HepG2 (cell line): ENCODE results near the gene UNC5C. TPM values are rescaled to one million over a fixed set of nuclear protein-coding genes. Genes with fewer than 3 reads are reported as not detected.

Experiments used
- ATAC-seq: fragments of 200-7000 bp; cut with Tn5 transposase; 3 replicates; pipeline ENCODE4 v1.9.1; 2020; ENCODE audit warnings: mild to moderate bottlenecking, moderate library complexity
- BruUV-seq: library from RNA; stranded (reverse); fragments of 400-500 nt; replicated peaks from 2 replicates; lab custom pipeline; 2021; lab: Mats Ljungman, UMichigan
- CTCF ChIA-PET: fragments of 300-600 bp; formaldehyde crosslinking; extraction: SDS; loops from one replicate; lab custom pipeline; 2021; ENCODE audit warnings: low total read pairs, inconsistent platforms, low intra/inter-chr PET ratio; lab: Yijun Ruan, JAX
- POLR2A ChIA-PET: fragments of 350-600 bp; sonication (Branson Sonifier 250); formaldehyde crosslinking; loops from one replicate; lab custom pipeline; 2020; ENCODE audit warnings: antibody characterized with exemption, inconsistent platforms; lab: Yijun Ruan, JAX
- DNase-seq: peaks from one replicate; pipeline ENCODE4 v3.0.0-alpha.2; 2015; ENCODE audit warnings: low spot score
- FAIRE-seq: peaks from 3 replicates; lab custom pipeline; 2011; peaks lifted over from hg19 to GRCh38; lab: Jason Lieb, UNC
- H2AFZ ChIP-seq: one replicate; pipeline ENCODE4 v1.6.1; 2011; ENCODE audit warnings: low read length, inconsistent platforms
- H3K27ac ChIP-seq: fragments of 300-600 bp; 3 replicates; pipeline ENCODE4 v1.8.0; 2011; ENCODE audit warnings: mixed run types, mild to moderate bottlenecking, mixed read lengths, low read length, inconsistent platforms; ENCODE audit not compliant: insufficient read depth; ENCODE audit errors: extremely low read length
- H3K27me3 ChIP-seq, 2 experiments: fragments of 200-600 bp in 1 of 2; 2 replicates in 1 of 2; 3 replicates in 1 of 2; pipeline versions ENCODE4 v1.6.0 to v1.8.0; 2011; ENCODE audit warnings: low read length in 2 of 2, mild to moderate bottlenecking in 2 of 2, moderate library complexity in 2 of 2, inconsistent platforms in 1 of 2; ENCODE audit not compliant: insufficient read depth in 2 of 2, control insufficient read depth in 1 of 2
- H3K36me3 ChIP-seq, 2 experiments: fragments of 200-600 bp in 1 of 2; replicated peaks in 1 of 2; 2 replicates in 1 of 2; 3 replicates in 1 of 2; pipeline versions ENCODE4 v1.5.1 to v1.8.0; 2011; ENCODE audit warnings: low read length in 2 of 2, inconsistent platforms in 1 of 2; ENCODE audit not compliant: insufficient read depth in 2 of 2, control insufficient read depth in 1 of 2
- H3K4me1 ChIP-seq: 2 replicates; pipeline ENCODE4 v1.5.1; 2012; ENCODE audit warnings: low read length, inconsistent platforms; ENCODE audit not compliant: insufficient read depth
- H3K4me2 ChIP-seq: 2 replicates; pipeline ENCODE4 v1.6.0; 2011; ENCODE audit warnings: low read depth, low read length, inconsistent platforms
- H3K4me3 ChIP-seq, 3 experiments: fragments of 200-600 bp in 1 of 3; sonication (generic), shearing (Covaris generic) in 1 of 3; replicated peaks in 1 of 3; 2 replicates each; pipeline ENCODE4 v1.5.1; 2011 to 2016; ENCODE audit warnings: low read length in 3 of 3, inconsistent platforms in 2 of 3, low read depth in 2 of 3, mild to moderate bottlenecking in 2 of 3, control low read depth in 1 of 3, mixed read lengths in 1 of 3; ENCODE audit not compliant: insufficient read depth in 1 of 3
- H3K79me2 ChIP-seq: one replicate; pipeline ENCODE4 v1.6.1; 2011; ENCODE audit warnings: low read length, inconsistent platforms; ENCODE audit not compliant: insufficient read depth
- H3K9ac ChIP-seq: 2 replicates; pipeline ENCODE4 v1.6.0; 2011; ENCODE audit warnings: mild to moderate bottlenecking, low read depth, low read length, inconsistent platforms; ENCODE audit not compliant: insufficient read depth
- H3K9me3 ChIP-seq: 2 replicates; pipeline ENCODE4 v1.5.1; 2012; ENCODE audit warnings: mild to moderate bottlenecking, low read length
- H4K20me1 ChIP-seq: 2 replicates; pipeline ENCODE4 v1.6.0; 2011; ENCODE audit warnings: inconsistent platforms, mild to moderate bottlenecking, low read length, moderate library complexity; ENCODE audit not compliant: insufficient read depth
- CEBPG ChIP-seq: IDR thresholded peaks from 2 replicates; pipeline ENCODE4 v1.6.1; 2016
- KDM4B ChIP-seq: sonication (generic); formaldehyde crosslinking; IDR thresholded peaks from 2 replicates; pipeline ENCODE4 v1.4.0; 2020; ENCODE audit warnings: missing genetic modification reagents
- KLF9 ChIP-seq: IDR thresholded peaks from 2 replicates; pipeline ENCODE4 v1.6.1; 2016; ENCODE audit warnings: low read depth
- PAF1 ChIP-seq: IDR thresholded peaks from 2 replicates; pipeline ENCODE4 v1.6.1; 2016; ENCODE audit warnings: missing genetic modification reagents, missing compliant biosample characterization
- TEAD3 ChIP-seq: optimal IDR thresholded peaks from 2 replicates; pipeline ENCODE3; 2016; ENCODE audit warnings: borderline replicate concordance
- THAP7 ChIP-seq: sonication (generic); formaldehyde crosslinking; IDR thresholded peaks from 2 replicates; pipeline ENCODE4 v1.8.1; 2023; ENCODE audit warnings: mild to moderate bottlenecking, missing genetic modification reagents
- YEATS2 ChIP-seq: sonication (generic); formaldehyde crosslinking; IDR thresholded peaks from 2 replicates; pipeline ENCODE4 v1.4.0; 2020; ENCODE audit warnings: missing genetic modification reagents, borderline replicate concordance
- ZHX2 ChIP-seq, 2 experiments: sonication (generic) in 1 of 2; formaldehyde crosslinking in 1 of 2; IDR thresholded peaks; 2 replicates each; pipeline versions ENCODE4 v1.6.1 to v1.9.0; 2014 to 2022; ENCODE audit warnings: antibody characterized with exemption in 1 of 2, borderline replicate concordance in 1 of 2, inconsistent platforms in 1 of 2, low read depth in 1 of 2, missing genetic modification reagents in 1 of 2
- ZNF121 ChIP-seq: sonication (generic); formaldehyde crosslinking; IDR thresholded peaks from 2 replicates; pipeline ENCODE4 v1.5.0; 2020; ENCODE audit warnings: mild to moderate bottlenecking, missing genetic modification reagents
- ZNF670 ChIP-seq: sonication (generic); formaldehyde crosslinking; IDR thresholded peaks from 2 replicates; pipeline ENCODE4 v1.8.0; 2022; ENCODE audit warnings: mild to moderate bottlenecking, missing genetic modification reagents, borderline replicate concordance
- WGBS: methylation state at CpG from one replicate; pipeline ENCODE4 v1.1.6; 2017; ENCODE audit warnings: low lambda C conversion rate; 5-methylcytosine and 5-hydroxymethylcytosine counted together
- in situ Hi-C: cut with HindIII; loops from 2 replicates; pipeline ENCODE4 v1.10.0; 2017; ENCODE audit warnings: low pct_unique_long_range_greater_than_20kb; ENCODE audit not compliant: extremely low pct_ligation_motif_present
- intact Hi-C: fragments of 100-400 bp; cut with micrococcal nuclease; formaldehyde crosslinking; loops from one replicate; pipeline ENCODE4 v1.10.0; 2022; ENCODE audit not compliant: unreplicated experiment
- polyA plus RNA-seq, 8 experiments: library from polyadenylated mRNA; depleted of rRNA in 3 of 8; stranded (reverse) in 7 of 8; unstranded in 1 of 8; fragments of >200 nt; fragmentation: Illumina TruSeq in 4 of 8; extraction: Trizol in 4 of 8; gene quantifications; 2 replicates each; pipeline versions ENCODE4 v1.2.1 to v1.2.3, GENCODE V29; 2011 to 2016; ENCODE audit warnings: low read depth in 4 of 8, missing spikeins in 1 of 8, mixed read lengths in 1 of 8; ENCODE audit not compliant: insufficient read depth in 1 of 8
- total RNA-seq, 5 experiments: library from RNA; depleted of rRNA; stranded (reverse); fragments of >200 nt; fragmentation: Illumina TruSeq; extraction: Trizol; gene quantifications; 2 replicates each; pipeline ENCODE4 v1.2.3, GENCODE V29; 2016; ENCODE audit warnings: low read depth in 1 of 5

The UNC5C gene
- total and polyA plus RNA-seq, 2 of the 13 experiments (the other 11 are each of a cell fraction or from before 2014, with no cell fraction given), result not detected

- intact Hi-C loops, result no loop called here
- no peak overlapping the region for H3K27ac ChIP-seq
- H3K36me3 ChIP-seq, result no peaks in the 10 kb centered on the region
- CTCF ChIA-PET, result no interaction called here
- 26% methylated on average over 4 of the region's 4 CpGs for WGBS
- H3K4me1 ChIP-seq, result no peaks in the 10 kb centered on the region
- DNase-seq (no peak), ATAC-seq (no peak), FAIRE-seq (no peak)
- H3K4me2 ChIP-seq, result no peak overlapping the region
- no TSS peak for BruUV-seq
- no peaks in the 10 kb centered on the region for H3K9me3 ChIP-seq
- H3K9ac ChIP-seq, result no peak overlapping the region
- no peaks in the 10 kb centered on the region for H4K20me1 ChIP-seq
- no peak for TF ChIP-seq THAP7 (CRISPR knock-in tag)
- no peak for TF ChIP-seq TEAD3 (CRISPR knock-in tag)
- TF ChIP-seq YEATS2, result no peak
- TF ChIP-seq PAF1, result no peak
- TF ChIP-seq ZNF670 (CRISPR knock-in tag), result no peak
- POLR2A ChIA-PET, result no interaction called here
- H3K4me3 ChIP-seq, result no peak overlapping the region
- no peaks in the 10 kb centered on the region for H3K27me3 ChIP-seq
- H3K79me2 ChIP-seq, result no peaks in the 10 kb centered on the region
- in situ Hi-C loops, result no loop called here
- H2AFZ ChIP-seq, result no peak overlapping the region
Observed at GRCh38 chr4:95426455-95426854, 122.3 kb downstream of the UNC5C start.

- Histone ChIP-seq H3K4me1 (no peaks in the 10 kb centered on the region), H3K4me2 (no peak overlapping the region), H3K9me3 (no peaks in the 10 kb centered on the region), H4K20me1 (no peaks in the 10 kb centered on the region), H3K4me3 (no peak overlapping the region), H3K27me3 (no peaks in the 10 kb centered on the region), H3K27ac (no peak overlapping the region), H3K36me3 (no peaks in the 10 kb centered on the region), H2AFZ (no peak overlapping the region), H3K9ac (no peak overlapping the region), H3K79me2 (no peaks in the 10 kb centered on the region)
- ChIA-PET POLR2A (no interaction called here), CTCF (no interaction called here)
- in situ Hi-C loops (no loop called here), intact Hi-C loops (no loop called here)
- TF ChIP-seq CEBPG (CRISPR knock-in tag) (no peak), KLF9 (CRISPR knock-in tag) (no peak), KDM4B (CRISPR knock-in tag) (no peak), ZNF121 (CRISPR knock-in tag) (no peak), ZHX2 (IDR thresholded peaks at IDR 0.05; ENCODE audit: low read depth) (no peak), ZHX2 (CRISPR knock-in tag; IDR thresholded peaks at IDR 0.05; ENCODE audit: borderline replicate concordance) (no peak)
- FAIRE-seq (no peak), ATAC-seq (no peak), DNase-seq (no peak)
- WGBS, result 16% methylated on average over 7 of the region's 7 CpGs
- BruUV-seq, result no TSS peak
Observed at GRCh38 chr4:95422436-95422835, 126.3 kb downstream of the UNC5C start.
